ENCODE data around the gene MFAP3.

Gene MFAP3

DNA sequence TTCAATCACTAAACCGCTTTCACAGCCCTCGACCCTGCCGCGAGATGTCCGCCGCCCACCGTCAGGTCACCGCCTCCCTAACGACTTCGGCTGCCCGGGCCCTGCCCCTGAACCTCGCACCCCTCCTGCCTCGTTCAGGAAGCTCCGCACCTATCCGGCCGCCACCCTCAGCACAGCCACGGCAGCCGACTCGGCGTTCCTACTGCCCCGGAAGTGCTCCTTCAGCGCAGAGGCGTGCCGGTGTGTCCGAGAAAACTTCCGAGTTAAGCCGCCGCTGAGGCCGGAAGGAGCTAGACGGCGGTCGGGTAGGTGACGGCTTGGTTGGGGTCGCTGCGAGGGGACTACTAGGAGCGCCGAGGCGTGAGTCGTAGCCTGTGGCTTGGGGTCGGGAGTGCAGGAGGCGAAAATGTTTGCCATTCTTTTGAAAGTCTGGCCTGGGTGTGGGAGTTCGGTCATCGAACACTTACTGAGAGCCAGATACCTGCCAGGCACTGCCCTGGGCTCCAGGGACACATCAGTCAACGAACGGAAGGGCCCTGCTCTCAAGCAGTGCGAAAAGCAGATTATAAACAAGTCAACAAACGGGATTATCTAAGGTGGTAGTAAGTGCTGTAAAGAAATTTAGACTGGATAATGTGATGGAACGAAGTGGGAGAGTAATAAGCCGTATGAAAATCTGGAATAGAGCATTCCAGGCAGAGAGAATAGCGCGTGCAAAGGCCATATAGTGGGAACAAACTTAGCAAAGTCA, at the start of gene MFAP3, which contains the start of gene FAM114A2:
TSS of gene MFAP3 (plus strand) at position 261 of the 751 bp plus-strand sequence. CDS start 10,756 bp downstream, outside the sequence.
TSS of gene FAM114A2 (minus strand) at position 204 of the 751 bp plus-strand sequence. CDS start 3,957 bp downstream, outside the sequence.
- no peaks in the 10 kb centered on the region for H3K9me3 ChIP-seq (ENCODE audit: insufficient read depth, low read length, severe bottlenecking)
- peak within 1 kb of the TSS; percentile 98 for H2AFZ ChIP-seq (ENCODE audit: low read depth, low read length)
- ATAC-seq (ENCODE audit: insufficient read depth, low read depth): peak; percentile 99
- peaks cover 40% of the 10 kb centered on the region for H3K4me1 ChIP-seq (ENCODE audit: insufficient read depth, low read length)
- peak within 1 kb of the TSS; percentile 83 for H3K27ac ChIP-seq (ENCODE audit: low read length)
- peak within 1 kb of the TSS; percentile 67 for H3K9ac ChIP-seq (ENCODE audit: low read depth, low read length)
- peak within 1 kb of the TSS; percentile 69 to 80 for H3K4me3 ChIP-seq (ENCODE audit: low read depth in 1 of 2, low read length in 2 of 2)
- no peak for TF ChIP-seq EZH2 (IDR thresholded peaks at IDR 0.05; ENCODE audit: borderline replicate concordance, low read depth, low read length, severe bottlenecking)
- TF ChIP-seq, protein P1, sequence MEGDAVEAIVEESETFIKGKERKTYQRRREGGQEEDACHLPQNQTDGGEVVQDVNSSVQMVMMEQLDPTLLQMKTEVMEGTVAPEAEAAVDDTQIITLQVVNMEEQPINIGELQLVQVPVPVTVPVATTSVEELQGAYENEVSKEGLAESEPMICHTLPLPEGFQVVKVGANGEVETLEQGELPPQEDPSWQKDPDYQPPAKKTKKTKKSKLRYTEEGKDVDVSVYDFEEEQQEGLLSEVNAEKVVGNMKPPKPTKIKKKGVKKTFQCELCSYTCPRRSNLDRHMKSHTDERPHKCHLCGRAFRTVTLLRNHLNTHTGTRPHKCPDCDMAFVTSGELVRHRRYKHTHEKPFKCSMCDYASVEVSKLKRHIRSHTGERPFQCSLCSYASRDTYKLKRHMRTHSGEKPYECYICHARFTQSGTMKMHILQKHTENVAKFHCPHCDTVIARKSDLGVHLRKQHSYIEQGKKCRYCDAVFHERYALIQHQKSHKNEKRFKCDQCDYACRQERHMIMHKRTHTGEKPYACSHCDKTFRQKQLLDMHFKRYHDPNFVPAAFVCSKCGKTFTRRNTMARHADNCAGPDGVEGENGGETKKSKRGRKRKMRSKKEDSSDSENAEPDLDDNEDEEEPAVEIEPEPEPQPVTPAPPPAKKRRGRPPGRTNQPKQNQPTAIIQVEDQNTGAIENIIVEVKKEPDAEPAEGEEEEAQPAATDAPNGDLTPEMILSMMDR (IDR thresholded peaks at IDR 0.05; ENCODE audit: borderline replicate concordance, extremely low read depth, low read length, poor library complexity, severe bottlenecking): no peak
- peaks cover 61% of the 10 kb centered on the region for H3K79me2 ChIP-seq (ENCODE audit: insufficient read depth, low read length)
- peaks cover 5% of the 10 kb centered on the region for H3K36me3 ChIP-seq (ENCODE audit: insufficient read depth, low read length)
- H3K4me2 ChIP-seq (ENCODE audit: insufficient read depth, low read length): peak within 1 kb of the TSS; percentile 70
- H3K27me3 ChIP-seq (ENCODE audit: insufficient read depth, low read length, poor library complexity): no peaks in the 10 kb centered on the region
- peak; percentile 89 for DNase-seq
- H4K20me1 ChIP-seq (ENCODE audit: insufficient read depth, low read length): 0 out of 2 replicates have a peak, but pooled peaks cover under 1% of the 10 kb centered on the region

DNA sequence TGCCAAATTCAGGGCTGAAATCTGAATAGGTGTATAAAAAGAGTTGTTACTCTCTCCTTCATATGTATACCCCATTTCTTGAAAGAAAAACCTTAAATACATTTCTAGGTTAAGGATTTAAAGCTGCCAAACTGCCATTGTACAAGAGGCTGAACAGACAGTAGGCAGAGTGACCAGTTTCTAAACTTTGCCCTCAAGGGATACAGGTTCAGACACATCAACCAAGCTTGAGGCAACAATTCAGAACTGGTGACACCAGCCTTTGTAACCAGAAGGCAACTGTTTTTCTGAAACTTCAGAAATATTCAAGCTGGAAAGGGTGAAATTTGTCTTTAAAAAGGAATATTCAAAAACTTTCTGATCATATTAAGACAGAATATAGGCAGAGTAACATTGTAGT, 47.6 kb upstream of the MFAP3 start:
- DNase-seq (no peak), ATAC-seq (ENCODE audit: insufficient read depth, low read depth) (no peak)
- Histone ChIP-seq H4K20me1 (ENCODE audit: insufficient read depth, low read length) (no peaks in the 10 kb centered on the region; the same call in 1 of the 2 replicates), H3K4me2 (ENCODE audit: insufficient read depth, low read length) (no peak overlapping the region), H2AFZ (ENCODE audit: low read depth, low read length) (no peak overlapping the region), H3K36me3 (ENCODE audit: insufficient read depth, low read length) (peaks cover 8% of the 10 kb centered on the region; the same call in 1 of the 2 replicates), H3K9ac (ENCODE audit: low read depth, low read length) (no peak overlapping the region), H3K4me3 (ENCODE audit: low read depth in 1 of 2, low read length in 2 of 2) (no peak overlapping the region), H3K27me3 (ENCODE audit: insufficient read depth, low read length, poor library complexity) (no peaks in the 10 kb centered on the region), H3K4me1 (ENCODE audit: insufficient read depth, low read length) (no peaks in the 10 kb centered on the region), H3K9me3 (ENCODE audit: insufficient read depth, low read length, severe bottlenecking) (no peaks in the 10 kb centered on the region), H3K79me2 (ENCODE audit: insufficient read depth, low read length) (no peaks in the 10 kb centered on the region), H3K27ac (ENCODE audit: low read length) (no peak overlapping the region)
- no peak for TF ChIP-seq EZH2 (IDR thresholded peaks at IDR 0.05; ENCODE audit: borderline replicate concordance, low read depth, low read length, severe bottlenecking)
- TF ChIP-seq, protein P1 (IDR thresholded peaks at IDR 0.05; ENCODE audit: borderline replicate concordance, extremely low read depth, low read length, poor library complexity, severe bottlenecking): no peak

DNA sequence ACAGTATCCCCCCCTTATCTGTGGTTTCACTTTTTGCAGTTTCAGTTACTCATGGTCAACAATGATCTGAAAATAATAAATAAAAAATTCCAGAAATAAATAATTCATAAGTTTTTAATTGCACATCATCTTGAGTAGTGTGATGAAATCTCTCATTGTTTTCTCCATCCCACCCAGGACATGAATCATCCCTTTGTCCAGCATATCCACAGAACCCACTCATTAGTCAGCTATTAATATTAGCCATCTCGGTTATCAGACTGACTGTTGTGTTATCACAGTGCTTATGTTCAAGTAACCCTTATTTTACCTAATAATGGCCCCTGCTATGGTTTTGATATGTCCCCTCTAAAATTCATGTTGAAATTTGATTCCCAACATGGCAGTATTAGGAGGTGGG, 40.8 kb upstream of the MFAP3 start:
- Histone ChIP-seq H3K27me3 (ENCODE audit: insufficient read depth, low read length, poor library complexity) (no peaks in the 10 kb centered on the region), H4K20me1 (ENCODE audit: insufficient read depth, low read length) (no peaks in the 10 kb centered on the region), H3K79me2 (ENCODE audit: insufficient read depth, low read length) (no peaks in the 10 kb centered on the region), H3K4me2 (ENCODE audit: insufficient read depth, low read length) (no peak overlapping the region), H3K4me3 (ENCODE audit: low read depth in 1 of 2, low read length in 2 of 2) (no peak overlapping the region), H3K36me3 (ENCODE audit: insufficient read depth, low read length) (peaks cover 23% of the 10 kb centered on the region; the same call in 1 of the 2 replicates), H3K27ac (ENCODE audit: low read length) (no peak overlapping the region), H3K9me3 (ENCODE audit: insufficient read depth, low read length, severe bottlenecking) (no peaks in the 10 kb centered on the region), H3K4me1 (ENCODE audit: insufficient read depth, low read length) (no peaks in the 10 kb centered on the region), H2AFZ (ENCODE audit: low read depth, low read length) (no peak overlapping the region), H3K9ac (ENCODE audit: low read depth, low read length) (no peak overlapping the region)
- ATAC-seq (ENCODE audit: insufficient read depth, low read depth): no peak
- no peak for DNase-seq
- TF ChIP-seq, protein P1 (IDR thresholded peaks at IDR 0.05; ENCODE audit: borderline replicate concordance, extremely low read depth, low read length, poor library complexity, severe bottlenecking): no peak
- TF ChIP-seq EZH2 (IDR thresholded peaks at IDR 0.05; ENCODE audit: borderline replicate concordance, low read depth, low read length, severe bottlenecking): no peak
